GM12878 (cell line): ENCODE data around the gene IL1RAPL1. TPM values are rescaled to one million over a fixed set of nuclear protein-coding genes. Genes with fewer than 3 reads are reported as not detected.
A peak's percentile ranks its signal among the peaks of the same experiment; 100 is the strongest.

Source experiments
- ATAC-seq: fragments of 200-7000 bp; cut with Tn5 transposase; 3 replicates; pipeline ENCODE4 v1.9.1; 2020; ENCODE audit warnings: mild to moderate bottlenecking, moderate library complexity
- BruUV-seq: library from RNA; stranded (reverse); fragments of 400-500 nt; replicated peaks from 2 replicates; lab custom pipeline; 2021; lab: Mats Ljungman, UMichigan
- CTCF ChIA-PET: fragments of 300-600 bp; sonication (Branson Sonifier 250); formaldehyde crosslinking; extraction: SDS; loops from one replicate; lab custom pipeline; 2021; ENCODE audit warnings: inconsistent platforms; lab: Yijun Ruan, JAX
- POLR2A ChIA-PET: fragments of 350-600 bp; formaldehyde crosslinking; extraction: SDS; loops from one replicate; lab custom pipeline; 2021; ENCODE audit warnings: inconsistent platforms; lab: Charles Lee
- RAD21 ChIA-PET: fragments of 300-600 bp; sonication (Branson Sonifier 250); formaldehyde crosslinking; loops from one replicate; lab custom pipeline; 2023; ENCODE audit warnings: antibody characterized with exemption; ENCODE audit not compliant: unreplicated experiment; lab: Charles Lee
- SMC1A ChIA-PET: fragments of 300-600 bp; sonication (Branson Sonifier 250); formaldehyde crosslinking; loops from one replicate; lab custom pipeline; 2023; ENCODE audit not compliant: unreplicated experiment, uncharacterized antibody; lab: Charles Lee
- DNase-seq: peaks from one replicate; pipeline ENCODE4 v3.0.0-alpha.2; 2011; ENCODE audit warnings: low read depth, low spot score
- FAIRE-seq: peaks from 3 replicates; lab custom pipeline; 2011; peaks lifted over from hg19 to GRCh38; lab: Jason Lieb, UNC
- H2AFZ ChIP-seq: 2 replicates; pipeline ENCODE4 v1.6.0; 2011; ENCODE audit warnings: low read depth, low read length, control low read depth; ENCODE audit not compliant: control insufficient read depth
- H3K27ac ChIP-seq: 2 replicates; pipeline ENCODE4 v1.5.1; 2011; ENCODE audit warnings: control low read depth; ENCODE audit not compliant: control insufficient read depth, insufficient read depth
- H3K27me3 ChIP-seq, 2 experiments: replicated peaks in 1 of 2; 2 replicates each; pipeline versions ENCODE4 v1.6.0 to v1.6.1; 2011; ENCODE audit warnings: low read length in 1 of 2; ENCODE audit not compliant: control insufficient read depth in 2 of 2, insufficient read depth in 2 of 2
- H3K36me3 ChIP-seq, 2 experiments: 2 replicates each; pipeline ENCODE4 v1.5.1; 2011; ENCODE audit warnings: low read length in 1 of 2; ENCODE audit not compliant: control insufficient read depth in 2 of 2, insufficient read depth in 2 of 2
- H3K4me1 ChIP-seq: 2 replicates; pipeline ENCODE4 v1.6.1; 2011; ENCODE audit warnings: mild to moderate bottlenecking, low read length, moderate library complexity, mixed read lengths; ENCODE audit not compliant: control insufficient read depth, insufficient read depth
- H3K4me2 ChIP-seq: 2 replicates; pipeline ENCODE4 v1.6.0; 2011; ENCODE audit warnings: control low read depth; ENCODE audit not compliant: control insufficient read depth, insufficient read depth
- H3K4me3 ChIP-seq: fragments of 200-600 bp; sonication (generic); 2 replicates; pipeline ENCODE4 v1.5.1; 2016
- H3K79me2 ChIP-seq: 2 replicates; pipeline ENCODE4 v1.6.0; 2011; ENCODE audit warnings: low read length; ENCODE audit not compliant: control insufficient read depth, insufficient read depth
- H3K9ac ChIP-seq: 2 replicates; pipeline ENCODE4 v1.8.0; 2011; ENCODE audit warnings: low read length, control low read depth, mixed read lengths; ENCODE audit not compliant: control insufficient read depth, insufficient read depth
- H3K9me3 ChIP-seq: replicated peaks from 3 replicates; pipeline ENCODE4 v1.5.1; 2011; ENCODE audit warnings: mild to moderate bottlenecking, low read length; ENCODE audit not compliant: control insufficient read depth, insufficient read depth
- H4K20me1 ChIP-seq: 2 replicates; pipeline ENCODE4 v1.6.0; 2011; ENCODE audit not compliant: control insufficient read depth, insufficient read depth
- BHLHE40 ChIP-seq, 2 experiments: fragments of 450-650 bp in 1 of 2; IDR thresholded peaks; 2 replicates each; pipeline ENCODE4 v1.6.1; 2011 to 2017; ENCODE audit warnings: low read depth in 2 of 2, borderline replicate concordance in 1 of 2, improper control_type of control experiment in 1 of 2, low read length in 1 of 2, mild to moderate bottlenecking in 1 of 2
- BMI1 ChIP-seq: fragments of 450-650 bp; IDR thresholded peaks from 2 replicates; pipeline ENCODE4 v1.6.1; 2016; ENCODE audit warnings: mild to moderate bottlenecking, moderate library complexity, borderline replicate concordance
- NFIC ChIP-seq: IDR thresholded peaks from 2 replicates; pipeline ENCODE4 v1.6.1; 2012; ENCODE audit warnings: low read depth, mild to moderate bottlenecking, inconsistent platforms, low read length, moderate library complexity
- RBBP5 ChIP-seq: fragments of 200-600 bp; sonication (generic); conservative IDR thresholded peaks from 2 replicates; pipeline ENCODE4 v1.6.1; 2016
- RUNX3 ChIP-seq: IDR thresholded peaks from 2 replicates; pipeline ENCODE4 v1.6.1; 2012; ENCODE audit warnings: low read length, inconsistent platforms
- WGBS: methylation state at CpG from one replicate; pipeline ENCODE4 v1.1.6; 2016; ENCODE audit warnings: low lambda C conversion rate; ENCODE audit not compliant: insufficient replicate concordance, insufficient coverage; ENCODE audit errors: missing lambda C conversion rate; 5-methylcytosine and 5-hydroxymethylcytosine counted together
- in situ Hi-C: fragments of 300-500 bp; cut with MboI; formaldehyde crosslinking; loops from 9 replicates; pipeline ENCODE4 v1.14.3; 2018; ENCODE audit warnings: mixed read lengths
- intact Hi-C: fragments of 100-400 bp; cut with micrococcal nuclease; formaldehyde crosslinking; loops from one replicate; pipeline ENCODE4 v1.14.2; 2022; ENCODE audit not compliant: unreplicated experiment
- polyA plus RNA-seq, 11 experiments: library from polyadenylated mRNA; depleted of rRNA in 4 of 11; unstranded in 6 of 11; stranded (reverse) in 5 of 11; fragments of >200 nt; fragmentation: Nextera tagmentation in 4 of 11; fragmentation: Illumina TruSeq in 1 of 11; extraction: Ambion mirVana in 4 of 11; extraction: Trizol in 1 of 11; gene quantifications; 1 replicate in 1 of 11; 2 replicates in 10 of 11; pipeline versions ENCODE4 v1.2.1 to v1.2.3, GENCODE V29; 2011 to 2016; ENCODE audit warnings: inconsistent platforms in 2 of 11, missing spikeins in 2 of 11, low read depth in 1 of 11
- total RNA-seq, 4 experiments: library from RNA; depleted of rRNA in 3 of 4; stranded (reverse); fragments of >200 nt in 3 of 4; fragmentation: Illumina TruSeq in 1 of 4; extraction: Trizol in 1 of 4; gene quantifications; 2 replicates each; pipeline versions ENCODE4 v1.2.1 to v1.2.3, GENCODE V29; 2013 to 2021
- TF ChIP-seq, protein P1 (sequence below): fragments of 150-350 bp; IDR thresholded peaks from 2 replicates; pipeline ENCODE4 v1.6.1; 2014; ENCODE audit warnings: mild to moderate bottlenecking, low read depth, low read length

The IL1RAPL1 gene
- total and polyA plus RNA-seq, 10 of the 15 experiments (the other 5 are each of a cell fraction or from before 2014, with no cell fraction given), result not detected

DNA sequence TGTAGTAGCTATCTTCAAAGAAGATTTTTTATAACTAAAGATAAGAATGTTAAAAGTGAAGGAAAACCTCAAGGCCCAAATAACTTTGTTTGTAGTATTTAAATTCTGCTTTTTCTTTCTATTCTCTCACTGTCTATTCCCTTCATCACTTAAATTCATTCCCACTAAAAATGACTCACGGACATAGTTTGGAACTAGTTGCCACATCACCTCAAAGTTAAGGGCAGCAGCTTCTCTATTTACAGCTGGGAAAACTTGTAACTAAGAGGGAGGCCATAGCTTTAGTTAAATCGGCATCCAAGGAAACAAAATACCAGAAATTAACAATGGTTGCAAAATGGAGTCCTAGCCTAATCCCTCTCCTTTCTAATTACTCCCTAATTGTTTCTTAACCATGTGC is 1302.8 kb downstream of the IL1RAPL1 start:
- no peaks in the 10 kb centered on the region for H3K36me3 ChIP-seq
- ChIA-PET POLR2A (no interaction called here), CTCF (no interaction called here), RAD21 (no interaction called here), SMC1A (interaction anchor here (0.7 to 1.1 kb wide), 2 partner anchors 11 to 12 kb away, joined by 3 to 6 read pairs; no protein-coding TSS in a partner anchor)
- no peak for ATAC-seq
- H2AFZ ChIP-seq, result no peak overlapping the region
- in situ Hi-C loops, result no loop called here
- no peak for TF ChIP-seq RBBP5
- TF ChIP-seq, protein P1, sequence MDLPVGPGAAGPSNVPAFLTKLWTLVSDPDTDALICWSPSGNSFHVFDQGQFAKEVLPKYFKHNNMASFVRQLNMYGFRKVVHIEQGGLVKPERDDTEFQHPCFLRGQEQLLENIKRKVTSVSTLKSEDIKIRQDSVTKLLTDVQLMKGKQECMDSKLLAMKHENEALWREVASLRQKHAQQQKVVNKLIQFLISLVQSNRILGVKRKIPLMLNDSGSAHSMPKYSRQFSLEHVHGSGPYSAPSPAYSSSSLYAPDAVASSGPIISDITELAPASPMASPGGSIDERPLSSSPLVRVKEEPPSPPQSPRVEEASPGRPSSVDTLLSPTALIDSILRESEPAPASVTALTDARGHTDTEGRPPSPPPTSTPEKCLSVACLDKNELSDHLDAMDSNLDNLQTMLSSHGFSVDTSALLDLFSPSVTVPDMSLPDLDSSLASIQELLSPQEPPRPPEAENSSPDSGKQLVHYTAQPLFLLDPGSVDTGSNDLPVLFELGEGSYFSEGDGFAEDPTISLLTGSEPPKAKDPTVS, result no peak
- no peak for TF ChIP-seq BMI1
- DNase-seq, result no peak
- no TSS peak for BruUV-seq
- intact Hi-C loops, result no loop called here
- no peak overlapping the region for H3K9ac ChIP-seq
- H3K4me3 ChIP-seq, result no peak overlapping the region
- H3K4me1 ChIP-seq, result no peaks in the 10 kb centered on the region
- no peak overlapping the region for H3K27ac ChIP-seq
- no peak overlapping the region for H3K4me2 ChIP-seq
- WGBS, result 32% methylated on average over 2 of the region's 2 CpGs
- no peaks in the 10 kb centered on the region for H3K79me2 ChIP-seq
- no peaks in the 10 kb centered on the region for H3K9me3 ChIP-seq
- no peaks in the 10 kb centered on the region for H3K27me3 ChIP-seq
- H4K20me1 ChIP-seq, result no peaks in the 10 kb centered on the region
- FAIRE-seq, result no peak

DNA sequence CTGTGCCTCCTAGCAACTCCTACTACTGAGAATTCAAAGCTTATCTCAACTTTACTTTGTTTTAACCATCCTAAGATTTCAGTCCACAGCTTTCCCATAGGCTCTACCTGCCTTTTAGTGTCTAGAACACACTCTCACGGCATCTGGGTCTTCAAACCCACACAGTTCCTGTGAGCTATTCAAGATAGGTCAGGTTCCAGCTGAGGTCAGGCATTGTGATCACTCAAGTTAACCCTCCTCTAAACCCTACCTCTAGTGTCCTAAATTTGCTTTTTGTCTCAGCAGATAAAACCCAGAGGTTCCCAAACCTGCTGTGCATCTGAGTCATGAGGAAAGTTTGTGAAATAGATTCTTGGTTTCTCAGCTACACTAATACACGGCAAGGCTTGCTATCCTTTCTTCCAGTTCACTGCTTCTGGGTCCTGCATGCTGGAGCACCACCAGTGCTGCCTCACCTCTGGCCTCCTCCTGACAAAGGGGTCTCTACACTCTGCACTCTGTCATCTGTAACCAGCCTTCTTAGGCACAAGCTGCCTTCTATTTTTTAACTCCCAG is 1303.5 kb downstream of the IL1RAPL1 start:
- Histone ChIP-seq H3K36me3 (no peaks in the 10 kb centered on the region), H3K27me3 (no peaks in the 10 kb centered on the region), H3K9ac (no peak overlapping the region), H3K4me2 (no peak overlapping the region; the same call in 1 of the 2 replicates), H4K20me1 (no peaks in the 10 kb centered on the region), H3K9me3 (no peaks in the 10 kb centered on the region), H2AFZ (peak overlapping the region; percentile 46), H3K4me1 (no peaks in the 10 kb centered on the region), H3K79me2 (no peaks in the 10 kb centered on the region), H3K4me3 (no peak overlapping the region), H3K27ac (no peak overlapping the region)
- TF ChIP-seq BHLHE40 (IDR thresholded peaks at IDR 0.05; ENCODE audit: borderline replicate concordance in 1 of 2, low read depth in 2 of 2, low read length in 1 of 2), result no peak
- TF ChIP-seq NFIC, result no peak
- TF ChIP-seq RUNX3, result peak; percentile 10; the same call in 1 of the 2 replicates
- FAIRE-seq (no peak), DNase-seq (no peak), ATAC-seq (no peak)
- CTCF ChIA-PET, result no interaction called here
- SMC1A ChIA-PET, result interaction anchor here (1.1 kb wide), 1 partner anchor 11 kb away, joined by 6 read pairs; no protein-coding TSS in a partner anchor
- BruUV-seq, result no TSS peak
- 5% methylated on average over 2 of the region's 2 CpGs for WGBS
- POLR2A ChIA-PET, result no interaction called here
- intact Hi-C loops (no loop called here), in situ Hi-C loops (no loop called here)
- RAD21 ChIA-PET, result no interaction called here
